SK-N-DZ (cell line): ENCODE data around the gene ATXN1.
"Not testable (repeated sequence)": the region's sequence is repeated elsewhere in the genome, so short reads cannot be mapped to it uniquely, and the experiment has no call there.

ENCODE experiments used
- DNase-seq: peaks from one replicate; pipeline ENCODE4 v3.0.0-alpha.2; 2015; ENCODE audit warnings: low spot score

ATXN1 gene

GRCh38 chr6:16476861-16477260 is 284.4 kb downstream of the ATXN1 start:
- no peak for DNase-seq

- no peak for DNase-seq
These were observed 285.8 kb downstream of the ATXN1 start for GRCh38 chr6:16475494-16475781.

GRCh38 chr6:16474772-16475493 is 286.3 kb downstream of the ATXN1 start:
- no peak for DNase-seq

GRCh38 chr6:16473908-16474771 is 287.1 kb downstream of the ATXN1 start:
- DNase-seq = no peak

GRCh38 chr6:16473184-16473907 is 287.9 kb downstream of the ATXN1 start:
- DNase-seq = no peak

- DNase-seq = no peak
These were observed 288.8 kb downstream of the ATXN1 start for GRCh38 chr6:16472349-16473069.

- no peak for DNase-seq
These were observed 289.4 kb downstream of the ATXN1 start for GRCh38 chr6:16471910-16472297.

GRCh38 chr6:16471222-16471909 is 289.9 kb downstream of the ATXN1 start:
- DNase-seq = no peak

GRCh38 chr6:16470502-16471221 is 290.6 kb downstream of the ATXN1 start:
- DNase-seq = no peak

GRCh38 chr6:16468991-16469615 is 292.2 kb downstream of the ATXN1 start:
- no peak for DNase-seq

GRCh38 chr6:16466800-16467553 is 294.3 kb downstream of the ATXN1 start:
- no peak for DNase-seq

GRCh38 chr6:16464045-16464444 is 297.2 kb downstream of the ATXN1 start:
- DNase-seq = no peak

- DNase-seq = not testable (repeated sequence)
These were observed 298.0 kb downstream of the ATXN1 start for GRCh38 chr6:16463246-16463645.

- DNase-seq = no peak
These were observed 299.8 kb downstream of the ATXN1 start for GRCh38 chr6:16461491-16461890.

- DNase-seq = not testable (repeated sequence)
These were observed 301.8 kb downstream of the ATXN1 start for GRCh38 chr6:16459472-16459871.

- no peak for DNase-seq
These were observed 308.9 kb downstream of the ATXN1 start for GRCh38 chr6:16452348-16452747.

GRCh38 chr6:16450821-16451220 is 310.4 kb downstream of the ATXN1 start:
- no peak for DNase-seq

- no peak for DNase-seq
These were observed 311.0 kb downstream of the ATXN1 start for GRCh38 chr6:16450285-16450684.

GRCh38 chr6:16446273-16446672 is 315.0 kb downstream of the ATXN1 start:
- DNase-seq = no peak
